Activated CD8-positive, alpha-beta memory T cell treated with anti-CD3 and anti-CD28 coated beads for 4 hours (primary cell): ENCODE data around the gene SLAIN2.

Experiments used
- DNase-seq, 2 donors: peaks; one replicate each; pipeline ENCODE4 v3.0.0-alpha.2; 2020; ENCODE audit warnings: low read depth in 2 of 2

SLAIN2 gene

GRCh38 chr4:48370260-48371134 lies 29.2 kb downstream of the SLAIN2 start:
- DNase-seq: no peak

- no peak for DNase-seq
Measured at GRCh38 chr4:48372272-48372671, 30.9 kb downstream of the SLAIN2 start.

DNA sequence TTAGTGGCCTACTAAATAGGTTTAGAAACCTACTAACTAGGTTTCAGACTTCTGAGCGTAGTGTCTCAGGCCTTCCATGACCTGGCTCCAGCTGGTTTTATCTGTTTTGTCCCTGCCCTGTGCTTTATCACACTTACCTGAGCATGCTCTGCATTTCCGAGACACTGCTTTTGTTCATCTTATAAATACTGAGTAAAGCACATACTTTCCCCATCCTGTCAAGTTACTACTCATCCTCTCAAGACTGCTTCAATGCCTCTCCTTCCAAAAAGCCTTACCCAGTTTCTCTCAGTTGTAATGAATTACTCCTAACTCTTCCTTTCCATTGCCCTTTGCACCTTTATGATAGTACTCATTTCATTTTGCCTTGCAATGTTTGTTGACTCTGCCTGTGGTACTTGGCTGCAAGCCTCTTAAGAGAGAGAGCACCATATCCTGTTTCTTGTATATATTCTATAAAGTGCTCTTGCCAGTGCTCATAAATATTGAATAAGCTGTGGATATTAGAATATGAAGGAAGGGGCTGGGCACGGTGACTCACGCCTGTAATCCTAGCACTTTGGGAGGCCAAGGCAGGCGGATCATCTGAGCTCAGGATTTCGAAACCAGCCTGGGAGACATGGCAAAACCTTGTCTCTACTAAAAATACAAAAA lies 34.4 kb downstream of the SLAIN2 start:
- no peak for DNase-seq

GRCh38 chr4:48379587-48380180 lies 38.4 kb downstream of the SLAIN2 start:
- DNase-seq: no peak

- DNase-seq: no peak
Measured at GRCh38 chr4:48380583-48381167, 39.3 kb downstream of the SLAIN2 start.

- no peak for DNase-seq
Measured at GRCh38 chr4:48388525-48389154, 47.3 kb downstream of the SLAIN2 start.

DNA sequence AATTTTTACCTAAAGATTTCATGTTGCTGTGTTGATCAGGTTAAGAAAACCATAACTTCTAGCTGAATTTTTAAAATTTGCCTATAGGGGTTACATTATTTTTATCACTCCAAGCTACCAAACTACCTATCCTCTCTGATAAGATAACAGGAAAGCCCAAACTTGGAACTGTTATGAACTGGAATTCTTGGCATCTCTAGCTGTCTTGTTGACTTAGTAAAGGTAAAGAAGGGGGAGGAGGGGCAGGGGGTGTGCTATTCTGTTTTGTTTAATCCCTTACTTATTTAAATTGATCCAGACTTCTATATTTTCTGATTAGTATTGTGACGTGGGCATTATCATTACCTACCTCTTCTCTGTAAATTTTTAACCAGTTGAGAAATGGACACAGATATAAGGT lies 54.7 kb downstream of the SLAIN2 start:
- DNase-seq: no peak

DNA sequence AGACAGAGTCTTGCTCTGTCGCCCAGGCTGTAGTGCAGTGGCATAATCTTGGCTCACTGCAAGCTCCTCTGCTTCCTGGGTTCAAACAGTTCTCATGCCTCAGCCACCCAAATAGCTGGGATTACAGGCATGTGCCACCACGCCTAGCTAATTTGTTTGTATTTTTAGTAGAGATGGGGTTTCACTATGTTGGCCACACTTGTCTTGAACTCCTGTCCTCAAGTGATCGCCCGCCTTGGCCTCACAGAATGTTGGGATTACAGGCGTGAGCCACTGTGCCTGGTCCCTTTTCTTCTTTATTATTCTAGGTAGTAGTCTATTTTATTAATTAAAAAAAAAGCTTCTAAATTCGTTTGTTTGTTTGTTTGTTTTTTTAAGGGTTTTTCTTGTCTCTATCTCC lies 59.1 kb downstream of the SLAIN2 start:
- no peak for DNase-seq

GRCh38 chr4:48403358-48403757 lies 62.0 kb downstream of the SLAIN2 start:
- DNase-seq: no peak

GRCh38 chr4:48403779-48404178 lies 62.5 kb downstream of the SLAIN2 start:
- no peak for DNase-seq

GRCh38 chr4:48405924-48406323 lies 64.6 kb downstream of the SLAIN2 start:
- DNase-seq: no peak

DNA sequence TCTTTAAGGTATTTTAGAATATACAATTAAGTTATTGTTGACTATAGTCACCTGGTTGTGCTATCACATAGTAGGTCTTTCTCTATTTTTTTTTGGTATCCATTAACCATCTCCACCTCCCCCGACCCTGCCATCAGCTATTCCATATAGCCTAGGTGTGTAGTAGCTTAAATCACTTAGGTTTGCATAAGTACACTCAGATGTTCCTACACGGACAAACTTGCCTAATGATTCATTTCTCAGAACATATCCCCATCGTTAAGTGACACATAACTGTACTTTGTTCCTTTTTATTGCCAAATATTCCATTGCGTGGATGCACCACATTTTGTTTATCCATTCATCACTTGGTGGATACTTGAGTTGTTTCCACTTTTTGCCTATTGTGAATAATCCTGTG lies 67.9 kb downstream of the SLAIN2 start:
- no peak for DNase-seq

DNA sequence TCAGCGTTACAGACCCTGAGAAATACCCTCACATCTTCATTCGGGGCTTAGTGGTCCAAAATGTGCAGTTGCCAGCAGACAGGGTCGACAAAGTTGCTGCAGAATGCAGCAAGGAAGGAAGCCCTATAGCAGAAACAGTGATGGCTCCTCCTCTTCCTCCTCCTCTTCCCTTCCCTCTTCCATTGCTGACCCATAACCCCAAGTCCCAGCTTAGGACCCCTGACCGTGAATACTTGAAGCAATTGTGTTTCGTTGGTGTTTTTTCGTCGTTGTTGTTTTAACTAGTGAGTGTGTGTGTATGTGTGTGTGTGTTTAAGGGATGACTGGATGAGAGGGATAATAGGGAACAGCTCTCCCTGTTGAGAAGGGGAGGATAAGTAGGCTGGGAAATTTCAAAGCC lies 69.5 kb downstream of the SLAIN2 start:
- no peak for DNase-seq

GRCh38 chr4:48420144-48420543 lies 78.8 kb downstream of the SLAIN2 start:
- DNase-seq: no peak

DNA sequence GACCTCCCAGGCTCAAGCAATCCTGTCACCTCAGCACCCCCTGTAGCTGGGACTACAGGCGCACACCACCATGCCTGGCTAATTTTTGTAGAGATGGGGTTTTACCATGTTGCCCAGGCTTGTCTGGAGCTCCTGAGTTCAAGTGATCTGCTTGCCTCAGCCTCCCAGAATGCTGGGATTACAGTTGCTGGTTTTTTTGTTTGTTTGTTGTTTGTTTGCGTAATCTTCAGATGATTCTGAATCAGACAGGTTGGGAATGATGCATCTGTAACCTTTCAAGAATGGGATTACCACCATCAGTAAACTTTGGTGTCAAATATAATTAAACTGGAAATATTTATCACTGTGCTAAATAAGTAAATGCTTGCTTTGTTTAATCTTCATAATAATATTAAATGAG lies 79.8 kb downstream of the SLAIN2 start:
- no peak for DNase-seq

DNA sequence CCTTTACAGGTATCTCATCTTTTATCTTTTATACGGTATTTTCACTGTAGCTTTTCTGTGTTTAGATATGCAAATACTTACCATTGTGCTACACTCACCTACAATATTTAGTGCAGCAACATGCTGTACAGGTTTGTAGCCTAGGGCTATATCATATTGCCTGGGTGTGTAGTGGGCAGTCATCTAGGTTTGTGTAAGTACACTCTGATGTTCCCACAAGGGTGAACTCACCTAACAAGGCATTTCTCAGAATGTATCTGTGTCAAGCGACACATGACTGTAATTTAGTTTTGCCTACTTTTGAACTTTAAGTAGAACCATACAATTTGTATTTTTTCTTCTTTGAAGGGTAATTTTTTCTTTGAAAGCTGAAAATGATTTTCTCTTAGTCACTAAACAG lies 87.6 kb downstream of the SLAIN2 start:
- DNase-seq: no peak

DNA sequence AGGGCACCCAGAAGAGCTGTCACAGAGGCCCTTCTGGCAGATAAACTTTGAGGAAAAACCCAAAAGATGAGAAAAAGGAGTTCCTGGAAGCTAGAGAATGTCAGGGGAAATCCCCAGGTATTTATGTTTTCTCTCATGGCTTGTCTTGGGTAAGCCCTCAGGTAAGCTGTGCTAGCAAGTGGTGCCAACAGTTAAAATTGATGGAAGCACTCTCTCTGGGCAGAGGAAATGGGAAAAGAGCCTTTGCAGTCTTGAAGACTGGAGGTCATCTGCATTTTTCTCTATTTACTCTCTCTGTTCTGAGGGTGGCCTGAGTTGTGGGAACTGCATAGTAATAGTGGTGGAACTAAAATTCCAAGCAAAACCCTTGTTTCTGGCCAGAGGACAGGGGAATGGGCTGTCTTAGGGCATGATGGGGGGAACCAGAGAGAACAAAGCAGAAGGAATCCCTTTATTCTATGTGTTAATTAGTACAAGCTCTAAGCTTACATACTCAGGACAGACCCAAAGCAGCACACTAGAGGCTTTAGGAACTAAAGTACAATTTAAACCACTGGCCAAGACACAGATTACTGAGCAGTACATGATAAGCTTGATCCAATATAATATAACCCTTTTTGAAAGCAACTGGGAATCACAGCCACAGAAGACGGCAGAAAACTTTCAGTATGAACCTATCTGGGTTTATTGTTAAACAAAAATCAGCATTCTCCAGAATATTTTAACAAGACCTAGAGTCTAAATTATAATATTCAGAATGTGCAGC lies 88.6 kb downstream of the SLAIN2 start:
- DNase-seq: no peak

- no peak for DNase-seq
Measured at GRCh38 chr4:48431401-48431800, 90.1 kb downstream of the SLAIN2 start.

DNA sequence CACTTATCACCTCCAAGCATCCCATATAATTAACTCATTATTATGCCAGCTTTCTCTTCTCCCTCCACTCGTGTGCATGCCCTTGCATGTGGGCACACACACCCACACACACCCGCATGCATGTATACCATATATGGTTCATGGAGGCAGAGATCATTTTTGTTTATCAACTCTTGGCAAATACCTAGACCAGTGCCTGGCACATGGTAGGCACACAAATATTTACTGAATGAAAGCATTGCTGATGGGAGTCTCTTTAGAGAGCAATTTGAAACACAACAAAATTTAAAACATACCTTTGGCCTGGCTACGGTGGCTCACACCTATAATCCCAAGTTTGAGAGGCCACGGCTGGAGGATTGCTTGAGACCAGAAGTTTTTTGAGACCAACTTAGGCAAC lies 90.7 kb downstream of the SLAIN2 start:
- no peak for DNase-seq

GRCh38 chr4:48436318-48436717 lies 95.0 kb downstream of the SLAIN2 start:
- no peak for DNase-seq

DNA sequence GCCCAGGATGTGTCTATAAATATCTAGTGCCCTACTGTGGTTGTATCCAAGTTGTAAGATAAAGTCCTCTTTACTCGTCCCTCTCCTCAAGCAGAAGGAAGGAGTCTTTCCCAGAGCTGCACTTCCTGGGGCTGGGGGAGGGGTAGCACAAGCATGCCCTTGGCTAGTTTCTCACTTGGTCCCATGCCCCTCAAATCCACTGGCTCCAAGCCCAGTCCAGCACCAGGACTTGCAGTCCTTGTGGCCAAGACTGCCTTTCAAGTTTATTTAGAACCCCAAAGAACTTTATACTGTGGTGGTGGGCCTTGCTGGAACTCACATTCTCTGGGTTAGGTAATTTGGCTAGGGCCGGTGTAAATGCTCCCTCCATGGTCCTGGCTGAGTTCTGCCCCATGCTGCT lies 98.7 kb downstream of the SLAIN2 start:
- DNase-seq: no peak
